SK-N-SH (cell line): ENCODE measurements around the gene RPL35A. TPM values are rescaled to one million over a fixed set of nuclear protein-coding genes. Genes with fewer than 3 reads are reported as not detected.

ENCODE experiments used
- CTCF ChIA-PET: fragments of 300-600, 350-600 bp; formaldehyde crosslinking; extraction: SDS; loops from one replicate; lab custom pipeline; 2021; lab: Yijun Ruan, JAX
- POLR2A ChIA-PET: fragments of 350-600 bp; sonication (Branson Sonifier 250); formaldehyde crosslinking; extraction: SDS; loops from one replicate; lab custom pipeline; 2020; ENCODE audit warnings: antibody characterized with exemption, inconsistent platforms; lab: Yijun Ruan, JAX
- DNase-seq: peaks from one replicate; pipeline ENCODE4 v3.0.0; 2012
- H2AFZ ChIP-seq: fragments of 200-600 bp; sonication (generic); 2 replicates; pipeline ENCODE4 v1.8.1; 2016; ENCODE audit warnings: antibody characterized with exemption, mild to moderate bottlenecking, low read depth
- H3F3A ChIP-seq: fragments of 200-600 bp; sonication (generic); replicated peaks from 2 replicates; pipeline ENCODE3; 2016; ENCODE audit warnings: antibody characterized with exemption, mild to moderate bottlenecking; ENCODE audit not compliant: insufficient read depth
- H3K27ac ChIP-seq, 2 experiments: fragments of 200-500 bp in 1 of 2; fragments of 200-600 bp in 1 of 2; sonication (Bioruptor generic) in 1 of 2; sonication (generic), shearing (Covaris generic) in 1 of 2; 2 replicates each; pipeline versions ENCODE4 v1.5.1 to v1.6.1; 2014 to 2016; ENCODE audit warnings: low read depth in 2 of 2, inconsistent platforms in 1 of 2, low read length in 1 of 2, mild to moderate bottlenecking in 1 of 2, mixed read lengths in 1 of 2
- H3K27me3 ChIP-seq: fragments of 200-600 bp; sonication (generic), shearing (Covaris generic); 2 replicates; pipeline ENCODE4 v1.6.1; 2016; ENCODE audit warnings: mixed run types; ENCODE audit not compliant: insufficient read depth
- H3K36me3 ChIP-seq, 2 experiments: fragments of 200-500 bp in 1 of 2; fragments of 200-600 bp in 1 of 2; sonication (Bioruptor generic) in 1 of 2; sonication (generic) in 1 of 2; replicated peaks in 1 of 2; 2 replicates each; pipeline versions ENCODE3 to v1.5.1; 2014 to 2016; ENCODE audit warnings: low read length in 1 of 2, mild to moderate bottlenecking in 1 of 2; ENCODE audit not compliant: insufficient read depth in 2 of 2, control insufficient read depth in 1 of 2
- H3K4me1 ChIP-seq, 2 experiments: fragments of 200-500 bp in 1 of 2; fragments of 200-600 bp in 1 of 2; sonication (Bioruptor generic) in 1 of 2; sonication (generic), shearing (Covaris generic) in 1 of 2; 2 replicates each; pipeline versions ENCODE4 v1.5.1 to v1.6.1; 2014 to 2016; ENCODE audit warnings: low read depth in 1 of 2, low read length in 1 of 2, mixed run types in 1 of 2; ENCODE audit not compliant: insufficient read depth in 2 of 2, control insufficient read depth in 1 of 2
- H3K4me2 ChIP-seq: fragments of 200-600 bp; sonication (generic), shearing (Covaris generic); 2 replicates; pipeline ENCODE4 v1.6.1; 2017; ENCODE audit warnings: mixed run types
- H3K4me3 ChIP-seq, 2 experiments: fragments of 200-500 bp in 1 of 2; fragments of 200-600 bp in 1 of 2; sonication (Bioruptor generic) in 1 of 2; sonication (generic), shearing (Covaris generic) in 1 of 2; 2 replicates each; pipeline versions ENCODE4 v1.5.1 to v1.8.1; 2014 to 2016; ENCODE audit warnings: low read depth in 2 of 2, inconsistent platforms in 1 of 2, low read length in 1 of 2, mild to moderate bottlenecking in 1 of 2, mixed read lengths in 1 of 2, moderate library complexity in 1 of 2
- H3K79me2 ChIP-seq: fragments of 200-600 bp; sonication (generic); 2 replicates; pipeline ENCODE4 v1.8.1; 2017; ENCODE audit warnings: mild to moderate bottlenecking; ENCODE audit not compliant: insufficient read depth
- H3K9ac ChIP-seq: fragments of 200-600 bp; sonication (generic); 2 replicates; pipeline ENCODE4 v1.6.1; 2017; ENCODE audit warnings: mixed run types
- H3K9me2 ChIP-seq: fragments of 200-600 bp; sonication (generic); 2 replicates; pipeline ENCODE4 v1.6.1; 2017; ENCODE audit warnings: mixed run types
- H3K9me3 ChIP-seq: fragments of 200-600 bp; sonication (generic); 2 replicates; pipeline ENCODE4 v1.6.1; 2017; ENCODE audit warnings: mixed run types, mild to moderate bottlenecking, moderate library complexity
- H4K20me1 ChIP-seq: fragments of 200-600 bp; sonication (generic); 2 replicates; pipeline ENCODE4 v1.6.1; 2017; ENCODE audit warnings: mild to moderate bottlenecking, mixed run types; ENCODE audit not compliant: insufficient read depth
- EZH2phosphoT487 ChIP-seq: fragments of 200-600 bp; sonication (generic); IDR thresholded peaks from 2 replicates; pipeline ENCODE4 v1.6.1; 2017; ENCODE audit warnings: low read depth, mixed run types, mild to moderate bottlenecking, antibody characterized with exemption, moderate library complexity, borderline replicate concordance
- GATA2 ChIP-seq: sonication (generic); formaldehyde crosslinking; IDR thresholded peaks from 2 replicates; pipeline ENCODE4 v1.5.0; 2020; ENCODE audit warnings: mild to moderate bottlenecking, missing genetic modification reagents
- NFIC ChIP-seq: IDR thresholded peaks from 2 replicates; pipeline ENCODE4 v1.4.0; 2012; ENCODE audit warnings: borderline replicate concordance
- RAD21 ChIP-seq: IDR thresholded peaks from 2 replicates; pipeline ENCODE4 v1.6.1; 2012; ENCODE audit warnings: mild to moderate bottlenecking, low read length
- RXRA ChIP-seq: IDR thresholded peaks from 2 replicates; pipeline ENCODE4 v1.4.0; 2012; ENCODE audit warnings: low read depth, mild to moderate bottlenecking, borderline replicate concordance
- TAF1 ChIP-seq: IDR thresholded peaks from 2 replicates; pipeline ENCODE4 v1.6.1; 2012; ENCODE audit warnings: low read depth, mild to moderate bottlenecking, low read length, moderate library complexity, borderline replicate concordance
- ZBTB33 ChIP-seq: IDR thresholded peaks from 2 replicates; pipeline ENCODE4 v1.4.0; 2012; ENCODE audit warnings: low read depth, borderline replicate concordance
- WGBS: methylation state at CpG from one replicate; pipeline ENCODE4 v1.1.6; 2017; ENCODE audit warnings: low lambda C conversion rate; 5-methylcytosine and 5-hydroxymethylcytosine counted together
- polyA plus RNA-seq, 3 experiments: library from polyadenylated mRNA; depleted of rRNA; stranded (reverse); fragments of >200 nt; gene quantifications; 2 replicates each; pipeline ENCODE4 v1.2.3, GENCODE V29; 2012
- TF ChIP-seq, protein P1 (sequence below): fragments of 150-350 bp; IDR thresholded peaks from 2 replicates; pipeline ENCODE4 v1.6.1; 2017; ENCODE audit warnings: antibody characterized with exemption, low read length, low read depth, borderline replicate concordance
- TF ChIP-seq, protein P2 (sequence below): fragments of 200-600 bp; sonication (generic); IDR thresholded peaks from 2 replicates; pipeline ENCODE4 v1.6.1; 2017; ENCODE audit warnings: antibody characterized with exemption, mild to moderate bottlenecking, moderate library complexity
- TF ChIP-seq, protein P3 (sequence below): IDR thresholded peaks from 2 replicates; pipeline ENCODE4 v1.4.0; 2012; ENCODE audit warnings: low read depth, borderline replicate concordance
- TF ChIP-seq, protein P4 (sequence below): IDR thresholded peaks from 2 replicates; pipeline ENCODE4; 2012
- TF ChIP-seq, protein P5 (sequence below): IDR thresholded peaks from 2 replicates; pipeline ENCODE4 v1.4.0; 2012; ENCODE audit warnings: low read depth

The RPL35A gene
- polyA plus RNA-seq, 1 of the 3 experiments (the other 2 are of a cell fraction), result 875 TPM

GRCh38 chr3:197912741-197913476 lies 37.1 kb upstream of the RPL35A start:
- Histone ChIP-seq H3K9me3 (no peaks in the 10 kb centered on the region), H3K27ac (no peak overlapping the region), H3K9me2 (no peaks in the 10 kb centered on the region), H3K79me2 (no peaks in the 10 kb centered on the region), H3K4me2 (no peak overlapping the region), H3F3A (peaks cover 7% of the 10 kb centered on the region), H3K36me3 (no peaks in the 10 kb centered on the region), H3K4me3 (no peak overlapping the region), H3K9ac (no peak overlapping the region), H3K27me3 (no peaks in the 10 kb centered on the region), H2AFZ (no peak overlapping the region), H3K4me1 (no peaks in the 10 kb centered on the region), H4K20me1 (no peaks in the 10 kb centered on the region)
- TF ChIP-seq, protein P1, sequence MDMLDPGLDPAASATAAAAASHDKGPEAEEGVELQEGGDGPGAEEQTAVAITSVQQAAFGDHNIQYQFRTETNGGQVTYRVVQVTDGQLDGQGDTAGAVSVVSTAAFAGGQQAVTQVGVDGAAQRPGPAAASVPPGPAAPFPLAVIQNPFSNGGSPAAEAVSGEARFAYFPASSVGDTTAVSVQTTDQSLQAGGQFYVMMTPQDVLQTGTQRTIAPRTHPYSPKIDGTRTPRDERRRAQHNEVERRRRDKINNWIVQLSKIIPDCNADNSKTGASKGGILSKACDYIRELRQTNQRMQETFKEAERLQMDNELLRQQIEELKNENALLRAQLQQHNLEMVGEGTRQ, result no peak
- TF ChIP-seq EZH2phosphoT487 (no peak), GATA2 (CRISPR knock-in tag) (no peak)
- TF ChIP-seq, protein P2, sequence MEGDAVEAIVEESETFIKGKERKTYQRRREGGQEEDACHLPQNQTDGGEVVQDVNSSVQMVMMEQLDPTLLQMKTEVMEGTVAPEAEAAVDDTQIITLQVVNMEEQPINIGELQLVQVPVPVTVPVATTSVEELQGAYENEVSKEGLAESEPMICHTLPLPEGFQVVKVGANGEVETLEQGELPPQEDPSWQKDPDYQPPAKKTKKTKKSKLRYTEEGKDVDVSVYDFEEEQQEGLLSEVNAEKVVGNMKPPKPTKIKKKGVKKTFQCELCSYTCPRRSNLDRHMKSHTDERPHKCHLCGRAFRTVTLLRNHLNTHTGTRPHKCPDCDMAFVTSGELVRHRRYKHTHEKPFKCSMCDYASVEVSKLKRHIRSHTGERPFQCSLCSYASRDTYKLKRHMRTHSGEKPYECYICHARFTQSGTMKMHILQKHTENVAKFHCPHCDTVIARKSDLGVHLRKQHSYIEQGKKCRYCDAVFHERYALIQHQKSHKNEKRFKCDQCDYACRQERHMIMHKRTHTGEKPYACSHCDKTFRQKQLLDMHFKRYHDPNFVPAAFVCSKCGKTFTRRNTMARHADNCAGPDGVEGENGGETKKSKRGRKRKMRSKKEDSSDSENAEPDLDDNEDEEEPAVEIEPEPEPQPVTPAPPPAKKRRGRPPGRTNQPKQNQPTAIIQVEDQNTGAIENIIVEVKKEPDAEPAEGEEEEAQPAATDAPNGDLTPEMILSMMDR, result no peak
- TF ChIP-seq, protein P3, sequence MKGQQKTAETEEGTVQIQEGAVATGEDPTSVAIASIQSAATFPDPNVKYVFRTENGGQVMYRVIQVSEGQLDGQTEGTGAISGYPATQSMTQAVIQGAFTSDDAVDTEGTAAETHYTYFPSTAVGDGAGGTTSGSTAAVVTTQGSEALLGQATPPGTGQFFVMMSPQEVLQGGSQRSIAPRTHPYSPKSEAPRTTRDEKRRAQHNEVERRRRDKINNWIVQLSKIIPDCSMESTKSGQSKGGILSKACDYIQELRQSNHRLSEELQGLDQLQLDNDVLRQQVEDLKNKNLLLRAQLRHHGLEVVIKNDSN, result no peak
- TF ChIP-seq, protein P4, sequence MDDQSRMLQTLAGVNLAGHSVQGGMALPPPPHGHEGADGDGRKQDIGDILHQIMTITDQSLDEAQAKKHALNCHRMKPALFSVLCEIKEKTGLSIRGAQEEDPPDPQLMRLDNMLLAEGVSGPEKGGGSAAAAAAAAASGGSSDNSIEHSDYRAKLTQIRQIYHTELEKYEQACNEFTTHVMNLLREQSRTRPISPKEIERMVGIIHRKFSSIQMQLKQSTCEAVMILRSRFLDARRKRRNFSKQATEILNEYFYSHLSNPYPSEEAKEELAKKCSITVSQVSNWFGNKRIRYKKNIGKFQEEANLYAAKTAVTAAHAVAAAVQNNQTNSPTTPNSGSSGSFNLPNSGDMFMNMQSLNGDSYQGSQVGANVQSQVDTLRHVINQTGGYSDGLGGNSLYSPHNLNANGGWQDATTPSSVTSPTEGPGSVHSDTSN, result no peak
- CTCF ChIA-PET, result interaction anchor here (0.7 to 4.0 kb wide), 3 partner anchors 30 to 314 kb away, joined by 3 to 17 read pairs (median 13); no protein-coding TSS in a partner anchor
- DNase-seq, result no peak
- 93% methylated on average over 32 of the region's 33 CpGs for WGBS
- POLR2A ChIA-PET, result no interaction called here

GRCh38 chr3:197913641-197914380 lies 36.2 kb upstream of the RPL35A start:
- no peak overlapping the region for H3K4me2 ChIP-seq
- POLR2A ChIA-PET, result no interaction called here
- H3K9me3 ChIP-seq, result no peaks in the 10 kb centered on the region
- H3F3A ChIP-seq, result peaks cover 7% of the 10 kb centered on the region
- H4K20me1 ChIP-seq, result no peaks in the 10 kb centered on the region
- no peaks in the 10 kb centered on the region for H3K27me3 ChIP-seq
- H3K4me3 ChIP-seq, result no peak overlapping the region
- no peak overlapping the region for H3K27ac ChIP-seq
- no peak overlapping the region for H3K9ac ChIP-seq
- no peaks in the 10 kb centered on the region for H3K36me3 ChIP-seq
- H2AFZ ChIP-seq, result no peak overlapping the region
- no peaks in the 10 kb centered on the region for H3K4me1 ChIP-seq
- DNase-seq, result no peak
- no peaks in the 10 kb centered on the region for H3K9me2 ChIP-seq
- CTCF ChIA-PET, result interaction anchor here (0.7 to 4.0 kb wide), 3 partner anchors 7 to 315 kb away, joined by 3 to 19 read pairs (median 13); no protein-coding TSS in a partner anchor
- no peaks in the 10 kb centered on the region for H3K79me2 ChIP-seq
- WGBS, result 95% methylated on average over 12 of the region's 12 CpGs
- TF ChIP-seq ZBTB33 (no peak), RAD21 (no peak), NFIC (no peak), RXRA (no peak), TAF1 (no peak)
- TF ChIP-seq, protein P3, result no peak
- TF ChIP-seq, protein P5, sequence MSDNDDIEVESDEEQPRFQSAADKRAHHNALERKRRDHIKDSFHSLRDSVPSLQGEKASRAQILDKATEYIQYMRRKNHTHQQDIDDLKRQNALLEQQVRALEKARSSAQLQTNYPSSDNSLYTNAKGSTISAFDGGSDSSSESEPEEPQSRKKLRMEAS, result no peak
